ENCODE measurements around the gene DCDC1. TPM values are rescaled to one million over a fixed set of nuclear protein-coding genes. Genes with fewer than 3 reads are reported as not detected.
"Not testable (repeated sequence)": the region's sequence is repeated elsewhere in the genome, so short reads cannot be mapped to it uniquely, and the experiment has no call there.

The DCDC1 gene
- total RNA-seq, 4 donors from 2014 or later = 0.83 TPM; not detected in 3

- no peaks in the 10 kb centered on the region for H3K27me3 ChIP-seq
- H3K27ac ChIP-seq = no peak overlapping the region
- H3K4me1 ChIP-seq = no peaks in the 10 kb centered on the region
- no peak for TF ChIP-seq POLR2A (IDR thresholded peaks at IDR 0.05)
- TF ChIP-seq, protein P1, sequence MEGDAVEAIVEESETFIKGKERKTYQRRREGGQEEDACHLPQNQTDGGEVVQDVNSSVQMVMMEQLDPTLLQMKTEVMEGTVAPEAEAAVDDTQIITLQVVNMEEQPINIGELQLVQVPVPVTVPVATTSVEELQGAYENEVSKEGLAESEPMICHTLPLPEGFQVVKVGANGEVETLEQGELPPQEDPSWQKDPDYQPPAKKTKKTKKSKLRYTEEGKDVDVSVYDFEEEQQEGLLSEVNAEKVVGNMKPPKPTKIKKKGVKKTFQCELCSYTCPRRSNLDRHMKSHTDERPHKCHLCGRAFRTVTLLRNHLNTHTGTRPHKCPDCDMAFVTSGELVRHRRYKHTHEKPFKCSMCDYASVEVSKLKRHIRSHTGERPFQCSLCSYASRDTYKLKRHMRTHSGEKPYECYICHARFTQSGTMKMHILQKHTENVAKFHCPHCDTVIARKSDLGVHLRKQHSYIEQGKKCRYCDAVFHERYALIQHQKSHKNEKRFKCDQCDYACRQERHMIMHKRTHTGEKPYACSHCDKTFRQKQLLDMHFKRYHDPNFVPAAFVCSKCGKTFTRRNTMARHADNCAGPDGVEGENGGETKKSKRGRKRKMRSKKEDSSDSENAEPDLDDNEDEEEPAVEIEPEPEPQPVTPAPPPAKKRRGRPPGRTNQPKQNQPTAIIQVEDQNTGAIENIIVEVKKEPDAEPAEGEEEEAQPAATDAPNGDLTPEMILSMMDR (IDR thresholded peaks at IDR 0.05) = no peak
- H3K36me3 ChIP-seq = no peaks in the 10 kb centered on the region
- no peak overlapping the region for H3K4me3 ChIP-seq
- no peak for DNase-seq
- no peaks in the 10 kb centered on the region for H3K9me3 ChIP-seq
Measured at GRCh38 chr11:31295308-31295707, 74.2 kb downstream of the DCDC1 start.

GRCh38 chr11:31273527-31273926 lies 96.0 kb downstream of the DCDC1 start:
- H3K27ac ChIP-seq, H3K4me3 ChIP-seq, DNase-seq, H3K27me3 ChIP-seq, H3K36me3 ChIP-seq, H3K9me3 ChIP-seq, H3K4me1 ChIP-seq: not testable (repeated sequence)

GRCh38 chr11:31267720-31268119 lies 101.8 kb downstream of the DCDC1 start:
- Histone ChIP-seq H3K36me3 (no peaks in the 10 kb centered on the region), H3K4me1 (no peaks in the 10 kb centered on the region), H3K27me3 (no peaks in the 10 kb centered on the region), H3K9me3 (no peaks in the 10 kb centered on the region), H3K27ac (no peak overlapping the region), H3K4me3 (no peak overlapping the region)
- DNase-seq = no peak
- TF ChIP-seq POLR2A (IDR thresholded peaks at IDR 0.05) = no peak
- TF ChIP-seq, protein P1 (IDR thresholded peaks at IDR 0.05) = no peak

DNA sequence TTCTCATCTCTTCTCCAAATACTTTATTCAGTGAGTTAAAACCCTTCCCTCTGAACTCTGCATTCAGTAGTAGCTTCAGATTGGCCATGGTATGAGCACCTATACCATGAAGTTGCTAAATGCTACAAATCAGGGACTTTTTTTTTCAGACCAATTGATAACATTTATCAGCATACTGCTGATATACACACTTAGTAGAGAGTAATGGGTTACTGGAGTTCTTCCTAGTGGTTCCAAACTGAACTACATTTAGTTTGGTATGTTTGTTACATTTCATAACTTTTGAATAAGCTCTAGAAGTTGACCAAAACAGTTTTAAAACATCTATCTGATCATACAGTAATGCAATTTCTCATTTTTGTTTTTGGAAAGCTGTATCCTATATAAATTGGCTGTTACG lies 104.7 kb downstream of the DCDC1 start:
- no peak overlapping the region for H3K4me3 ChIP-seq
- DNase-seq = no peak
- no peaks in the 10 kb centered on the region for H3K9me3 ChIP-seq
- TF ChIP-seq, protein P1 (IDR thresholded peaks at IDR 0.05) = no peak
- no peak for TF ChIP-seq POLR2A (IDR thresholded peaks at IDR 0.05)
- H3K27ac ChIP-seq = no peak overlapping the region
- H3K36me3 ChIP-seq = no peaks in the 10 kb centered on the region
- H3K27me3 ChIP-seq = no peaks in the 10 kb centered on the region
- H3K4me1 ChIP-seq = no peaks in the 10 kb centered on the region

DNA sequence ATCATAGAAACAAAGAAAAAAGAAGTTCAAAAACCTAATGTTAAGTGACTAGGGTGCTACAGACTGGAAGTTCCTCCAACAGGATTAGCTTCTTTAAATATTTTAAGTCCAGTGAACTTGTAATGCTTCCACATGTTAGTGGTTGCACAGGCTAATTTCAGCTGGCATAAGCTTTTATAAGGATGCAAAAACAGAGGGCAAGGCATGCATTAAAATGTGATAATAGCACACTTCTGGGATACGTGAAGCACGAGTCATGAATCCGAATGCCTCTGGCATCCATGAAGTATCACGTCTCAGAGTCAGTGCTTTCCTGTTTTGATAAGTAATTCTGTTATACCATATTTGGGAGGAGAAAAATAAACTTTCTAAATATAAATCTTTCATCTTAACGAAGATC lies 106.8 kb downstream of the DCDC1 start:
- no peaks in the 10 kb centered on the region for H3K4me1 ChIP-seq
- H3K4me3 ChIP-seq = no peak overlapping the region
- H3K27me3 ChIP-seq = no peaks in the 10 kb centered on the region
- no peak for DNase-seq
- no peak for TF ChIP-seq POLR2A (IDR thresholded peaks at IDR 0.05)
- TF ChIP-seq, protein P1 (IDR thresholded peaks at IDR 0.05) = no peak
- no peaks in the 10 kb centered on the region for H3K9me3 ChIP-seq
- no peak overlapping the region for H3K27ac ChIP-seq
- no peaks in the 10 kb centered on the region for H3K36me3 ChIP-seq

DNA sequence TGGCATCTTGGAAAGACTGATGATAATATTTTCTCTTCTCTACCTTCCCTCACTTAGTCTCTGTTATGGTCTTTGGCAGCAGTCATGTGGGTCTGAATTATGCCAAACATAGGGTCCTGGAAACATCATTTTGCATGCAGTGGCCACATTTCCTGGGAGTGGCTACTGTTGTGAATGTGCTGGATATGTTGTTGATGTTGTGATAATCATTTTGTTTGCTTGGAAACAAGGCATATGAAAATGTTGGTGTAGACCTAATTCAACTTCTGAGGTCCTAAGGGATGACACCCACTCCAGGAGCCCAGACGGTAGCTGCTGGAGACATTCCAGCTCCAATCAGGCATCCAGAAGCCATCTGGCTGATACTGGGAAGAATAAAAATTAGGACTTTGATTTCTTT lies 109.7 kb downstream of the DCDC1 start:
- TF ChIP-seq POLR2A (IDR thresholded peaks at IDR 0.05) = no peak
- TF ChIP-seq, protein P1 (IDR thresholded peaks at IDR 0.05) = no peak
- DNase-seq = no peak
- Histone ChIP-seq H3K27ac (no peak overlapping the region), H3K4me1 (no peaks in the 10 kb centered on the region), H3K9me3 (no peaks in the 10 kb centered on the region), H3K27me3 (no peaks in the 10 kb centered on the region), H3K36me3 (no peaks in the 10 kb centered on the region), H3K4me3 (no peak overlapping the region)
